ENCODE data around the gene TNFRSF21.

- TF ChIP-seq POLR2A (IDR thresholded peaks at IDR 0.05; ENCODE audit: low read depth, low read length) = no peak
- no peak for TF ChIP-seq POLR2AphosphoS5 (IDR thresholded peaks at IDR 0.05; ENCODE audit: low read depth, low read length)
- TF ChIP-seq TAF1 (IDR thresholded peaks at IDR 0.05; ENCODE audit: borderline replicate concordance, low read depth, low read length) = no peak
These were observed 9.7 kb downstream of the TNFRSF21 start for GRCh38 chr6:47299965-47300364.

Measured in GM12892 (cell line).